Fibroblast of lung (primary cell): ENCODE results near the gene OST4. TPM values are rescaled to one million over a fixed set of nuclear protein-coding genes. Genes with fewer than 3 reads are reported as not detected.

Experiments
- DNase-seq, 2 donors: peaks; one replicate each; pipeline versions ENCODE4 v3.0.0 to v3.0.0-alpha.2; 2010; ENCODE audit warnings: low read depth in 2 of 2
- H2AFZ ChIP-seq: 2 replicates; pipeline ENCODE4 v1.5.1; 2012; ENCODE audit warnings: low read length, control low read depth, inconsistent platforms
- H3K27ac ChIP-seq: 2 replicates; pipeline ENCODE4 v1.5.1; 2011; ENCODE audit warnings: low read length, control low read depth; ENCODE audit not compliant: insufficient read depth
- H3K27me3 ChIP-seq: 2 replicates; pipeline ENCODE4 v1.5.1; 2011; ENCODE audit warnings: mild to moderate bottlenecking, low read length; ENCODE audit not compliant: control insufficient read depth, insufficient read depth
- H3K36me3 ChIP-seq: 2 replicates; pipeline ENCODE4 v1.5.1; 2011; ENCODE audit warnings: low read length; ENCODE audit not compliant: control insufficient read depth, insufficient read depth
- H3K4me1 ChIP-seq: 2 replicates; pipeline ENCODE4 v1.5.1; 2011; ENCODE audit warnings: low read length; ENCODE audit not compliant: control insufficient read depth, insufficient read depth; ENCODE audit errors: extremely low read depth
- H3K4me2 ChIP-seq: 2 replicates; pipeline ENCODE4 v1.5.1; 2011; ENCODE audit warnings: low read length, control low read depth; ENCODE audit not compliant: insufficient read depth; ENCODE audit errors: extremely low read depth
- H3K4me3 ChIP-seq, 4 experiments: fragments of 200-600 bp in 1 of 4; sonication (generic) in 1 of 4; replicated peaks in 1 of 4; 2 replicates each; pipeline ENCODE4 v1.5.1; 2011 to 2016; ENCODE audit warnings: low read length in 4 of 4, low read depth in 3 of 4, mild to moderate bottlenecking in 3 of 4, control low read depth in 2 of 4, inconsistent platforms in 1 of 4, mixed read lengths in 1 of 4; ENCODE audit not compliant: insufficient read depth in 1 of 4; ENCODE audit errors: control extremely low read depth in 1 of 4
- H3K79me2 ChIP-seq: 2 replicates; pipeline ENCODE4 v1.5.1; 2012; ENCODE audit warnings: mild to moderate bottlenecking, low read length, inconsistent platforms; ENCODE audit not compliant: control insufficient read depth, insufficient read depth
- H3K9ac ChIP-seq: 2 replicates; pipeline ENCODE4 v1.5.1; 2011; ENCODE audit warnings: mild to moderate bottlenecking, low read length, control low read depth; ENCODE audit not compliant: insufficient read depth
- H3K9me3 ChIP-seq: 2 replicates; pipeline ENCODE4 v1.5.1; 2012; ENCODE audit warnings: low read depth, low read length; ENCODE audit not compliant: control insufficient read depth, insufficient read depth
- H4K20me1 ChIP-seq: 2 replicates; pipeline ENCODE4 v1.5.1; 2011; ENCODE audit warnings: low read length; ENCODE audit not compliant: control insufficient read depth, insufficient read depth; ENCODE audit errors: extremely low read depth
- EZH2 ChIP-seq: IDR thresholded peaks from 2 replicates; pipeline ENCODE4 v1.5.1; 2012; ENCODE audit warnings: low read length, control low read depth, mild to moderate bottlenecking; ENCODE audit errors: missing control alignments
- polyA plus RNA-seq, 2 donors: library from polyadenylated mRNA; depleted of rRNA in 1 of 2; stranded (reverse) in 1 of 2; unstranded in 1 of 2; fragments of >200 nt; gene quantifications; 2 replicates each; pipeline ENCODE4 v1.2.1, GENCODE V29; 2011 to 2012; ENCODE audit warnings: missing spikeins in 1 of 2
- total RNA-seq: library from RNA; depleted of rRNA; stranded (reverse); fragments of >200 nt; gene quantifications from 2 replicates; pipeline ENCODE4 v1.2.1, GENCODE V29; 2014
- TF ChIP-seq, protein P1 (sequence below), 2 donors: IDR thresholded peaks in 1 of 2; conservative IDR thresholded peaks in 1 of 2; 1 replicate in 1 of 2; 2 replicates in 1 of 2; pipeline ENCODE4 v1.5.1; 2011 to 2012; ENCODE audit warnings: low read length in 2 of 2, control low read depth in 1 of 2, inconsistent platforms in 1 of 2, low read depth in 1 of 2, mild to moderate bottlenecking in 1 of 2

OST4 gene
- total and polyA plus RNA-seq, 2 donors (not counting 1 experiment from before 2014, with no cell fraction given), result 479 to 1,054 TPM

DNA sequence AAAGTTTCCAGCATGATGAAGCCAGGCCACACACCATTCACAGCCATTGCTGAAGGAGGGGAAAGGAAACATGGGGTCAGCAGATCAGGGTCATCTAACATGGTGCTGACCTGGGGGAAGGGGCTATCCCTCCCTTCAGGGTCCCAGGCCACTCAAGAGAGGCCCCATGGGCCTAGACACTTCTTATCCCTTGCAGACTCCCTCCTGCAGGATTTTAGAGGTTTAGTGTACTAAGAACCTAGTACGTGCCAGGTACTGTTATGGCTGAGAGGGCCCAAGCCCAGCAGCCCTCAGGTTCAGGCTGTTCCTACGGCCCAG is 23.9 kb upstream of the OST4 start:
- Histone ChIP-seq H3K79me2 (no peaks in the 10 kb centered on the region), H3K27me3 (no peaks in the 10 kb centered on the region), H3K4me1 (no peaks in the 10 kb centered on the region), H3K36me3 (no peaks in the 10 kb centered on the region), H3K9ac (no peak overlapping the region), H2AFZ (no peak overlapping the region), H4K20me1 (no peaks in the 10 kb centered on the region), H3K27ac (no peak overlapping the region), H3K9me3 (no peaks in the 10 kb centered on the region), H3K4me3 (no peak overlapping the region), H3K4me2 (no peak overlapping the region)
- TF ChIP-seq EZH2, result no peak
- TF ChIP-seq, protein P1, sequence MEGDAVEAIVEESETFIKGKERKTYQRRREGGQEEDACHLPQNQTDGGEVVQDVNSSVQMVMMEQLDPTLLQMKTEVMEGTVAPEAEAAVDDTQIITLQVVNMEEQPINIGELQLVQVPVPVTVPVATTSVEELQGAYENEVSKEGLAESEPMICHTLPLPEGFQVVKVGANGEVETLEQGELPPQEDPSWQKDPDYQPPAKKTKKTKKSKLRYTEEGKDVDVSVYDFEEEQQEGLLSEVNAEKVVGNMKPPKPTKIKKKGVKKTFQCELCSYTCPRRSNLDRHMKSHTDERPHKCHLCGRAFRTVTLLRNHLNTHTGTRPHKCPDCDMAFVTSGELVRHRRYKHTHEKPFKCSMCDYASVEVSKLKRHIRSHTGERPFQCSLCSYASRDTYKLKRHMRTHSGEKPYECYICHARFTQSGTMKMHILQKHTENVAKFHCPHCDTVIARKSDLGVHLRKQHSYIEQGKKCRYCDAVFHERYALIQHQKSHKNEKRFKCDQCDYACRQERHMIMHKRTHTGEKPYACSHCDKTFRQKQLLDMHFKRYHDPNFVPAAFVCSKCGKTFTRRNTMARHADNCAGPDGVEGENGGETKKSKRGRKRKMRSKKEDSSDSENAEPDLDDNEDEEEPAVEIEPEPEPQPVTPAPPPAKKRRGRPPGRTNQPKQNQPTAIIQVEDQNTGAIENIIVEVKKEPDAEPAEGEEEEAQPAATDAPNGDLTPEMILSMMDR (conservative IDR thresholded peaks at IDR 0.05 in 1 of 2, IDR thresholded peaks at IDR 0.05 in 1 of 2; ENCODE audit: low read depth in 1 of 2, low read length in 2 of 2), result no peak
- no peak for DNase-seq

DNA sequence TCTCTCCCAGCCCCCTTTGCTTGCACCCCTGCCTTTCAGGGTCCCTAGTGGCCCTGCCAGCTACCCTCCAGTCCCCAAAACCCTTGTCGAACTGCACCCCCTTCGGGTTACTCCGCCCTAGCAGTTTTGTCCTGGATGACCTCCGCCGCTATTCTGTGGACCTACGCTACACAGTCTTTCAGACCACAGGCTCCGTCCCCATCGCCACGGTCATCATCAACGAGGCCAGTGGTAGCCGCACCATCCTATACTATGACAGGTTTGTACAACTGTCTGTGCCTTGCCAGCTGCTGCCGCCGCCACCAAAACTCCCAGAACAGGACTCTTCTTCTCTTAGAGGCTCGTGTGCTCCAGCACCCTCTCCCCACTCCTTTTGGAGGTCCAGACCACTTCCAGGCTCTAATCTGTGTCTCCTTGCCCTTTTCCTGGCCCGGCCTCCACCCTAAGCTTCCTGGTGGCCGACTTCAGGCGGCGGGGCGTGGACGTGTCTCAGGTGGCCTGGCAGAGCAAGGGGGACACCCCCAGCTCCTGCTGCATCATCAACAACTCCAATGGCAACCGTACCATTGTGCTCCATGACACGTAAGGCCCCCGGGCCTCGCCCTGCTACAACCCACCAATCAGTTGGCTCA is 23.0 kb upstream of the OST4 start:
- H4K20me1 ChIP-seq, result no peaks in the 10 kb centered on the region
- H3K4me1 ChIP-seq, result no peaks in the 10 kb centered on the region
- H3K36me3 ChIP-seq, result no peaks in the 10 kb centered on the region
- H3K27me3 ChIP-seq, result no peaks in the 10 kb centered on the region
- no peak overlapping the region for H3K4me3 ChIP-seq
- no peaks in the 10 kb centered on the region for H3K79me2 ChIP-seq
- no peak for TF ChIP-seq EZH2
- TF ChIP-seq, protein P1 (conservative IDR thresholded peaks at IDR 0.05 in 1 of 2, IDR thresholded peaks at IDR 0.05 in 1 of 2; ENCODE audit: low read depth in 1 of 2, low read length in 2 of 2), result no peak
- H3K9ac ChIP-seq, result no peak overlapping the region
- H2AFZ ChIP-seq, result no peak overlapping the region
- no peak overlapping the region for H3K4me2 ChIP-seq
- DNase-seq, result no peak
- no peaks in the 10 kb centered on the region for H3K9me3 ChIP-seq
- H3K27ac ChIP-seq, result no peak overlapping the region

DNA sequence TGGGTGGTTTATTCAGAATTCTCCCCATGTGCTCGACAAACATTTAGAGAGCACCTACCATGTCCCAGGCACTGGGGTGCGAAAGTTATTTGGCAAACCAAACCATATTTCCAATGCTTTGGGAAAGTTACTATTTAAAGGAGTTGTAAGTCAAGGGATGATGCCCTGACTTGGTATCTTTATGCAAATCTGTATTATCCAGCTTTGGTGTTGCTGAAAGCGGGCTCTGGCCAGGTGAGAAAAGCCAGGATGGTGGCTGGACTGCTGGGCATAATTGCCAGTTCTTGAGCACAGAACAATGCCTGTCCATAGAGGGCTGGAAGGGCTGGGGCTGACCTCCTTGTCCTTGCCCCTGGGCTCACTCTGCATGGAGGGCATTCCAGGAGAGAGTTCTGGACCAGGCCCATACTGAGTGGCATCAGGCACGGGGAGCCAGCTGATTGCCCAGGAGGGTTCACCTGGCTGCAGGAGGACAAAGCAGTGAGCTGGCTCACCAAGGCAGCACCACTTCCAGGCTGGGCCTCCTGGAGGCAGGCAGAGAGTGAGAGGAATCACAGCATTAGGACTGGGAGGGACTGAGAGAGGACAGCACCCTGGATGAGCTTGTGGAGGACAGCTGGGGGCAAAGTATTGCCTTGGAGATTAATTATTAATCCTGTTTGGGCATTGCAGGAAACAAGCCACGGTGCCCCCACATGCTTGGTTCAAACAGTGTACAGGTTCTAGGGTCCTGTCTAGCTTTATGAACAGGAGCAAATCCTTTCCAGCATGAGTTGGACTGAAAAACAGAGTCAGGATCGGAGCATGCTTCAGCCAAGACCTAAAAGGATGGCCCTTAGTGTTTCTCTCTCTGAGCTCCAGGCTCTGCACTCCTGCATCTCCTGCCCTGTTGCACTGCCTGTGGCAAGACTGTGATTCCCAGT is 22.2 kb upstream of the OST4 start:
- Histone ChIP-seq H2AFZ (no peak overlapping the region), H3K4me2 (no peak overlapping the region), H3K27ac (no peak overlapping the region), H4K20me1 (no peaks in the 10 kb centered on the region), H3K4me3 (no peak overlapping the region), H3K27me3 (no peaks in the 10 kb centered on the region), H3K4me1 (no peaks in the 10 kb centered on the region), H3K36me3 (no peaks in the 10 kb centered on the region), H3K9ac (no peak overlapping the region), H3K9me3 (no peaks in the 10 kb centered on the region), H3K79me2 (no peaks in the 10 kb centered on the region)
- DNase-seq, result no peak
- TF ChIP-seq EZH2, result no peak
- TF ChIP-seq, protein P1 (conservative IDR thresholded peaks at IDR 0.05 in 1 of 2, IDR thresholded peaks at IDR 0.05 in 1 of 2; ENCODE audit: low read depth in 1 of 2, low read length in 2 of 2), result no peak
